Glutamatergic neuron (in vitro differentiated cells): Measurements from ENCODE around the gene ECE1. TPM values are rescaled to one million over a fixed set of nuclear protein-coding genes. Genes with fewer than 3 reads are reported as not detected.

Experiments used
- DNase-seq: peaks from one replicate; pipeline ENCODE4 v3.0.0; 2022
- H3K27ac Mint-ChIP-seq: one replicate; pipeline ENCODE4 v1.8.0; 2020; ENCODE audit warnings: mild to moderate bottlenecking, mixed read lengths, inconsistent platforms; ENCODE audit not compliant: unreplicated experiment
- H3K27me3 Mint-ChIP-seq: one replicate; pipeline ENCODE4 v1.8.0; 2020; ENCODE audit warnings: mild to moderate bottlenecking, moderate library complexity, mixed read lengths, inconsistent platforms; ENCODE audit not compliant: unreplicated experiment
- H3K36me3 Mint-ChIP-seq: one replicate; pipeline ENCODE4 v1.8.0; 2020; ENCODE audit warnings: mild to moderate bottlenecking, mixed read lengths, inconsistent platforms; ENCODE audit not compliant: unreplicated experiment
- H3K4me1 Mint-ChIP-seq: one replicate; pipeline ENCODE4 v1.8.0; 2020; ENCODE audit warnings: mild to moderate bottlenecking, low read depth, mixed read lengths, inconsistent platforms; ENCODE audit not compliant: unreplicated experiment
- H3K4me3 Mint-ChIP-seq: one replicate; pipeline ENCODE4 v1.8.0; 2020; ENCODE audit warnings: mild to moderate bottlenecking, mixed read lengths, inconsistent platforms; ENCODE audit not compliant: unreplicated experiment
- H3K9me3 Mint-ChIP-seq: one replicate; pipeline ENCODE4 v1.8.0; 2020; ENCODE audit warnings: mild to moderate bottlenecking, moderate library complexity, mixed read lengths, inconsistent platforms; ENCODE audit not compliant: unreplicated experiment
- long read RNA-seq: library from polyadenylated mRNA; unstranded; transcript quantifications from one replicate; pipeline ENCODE4 v2.0.0, GENCODE V29; 2020; ENCODE audit not compliant: unreplicated experiment
- total RNA-seq: library from RNA; stranded (reverse); fragmentation: NEBNext Ultra II Directional; extraction: Animal tissue kit (Norgen Biotek cat#: 25700); gene quantifications from one replicate; pipeline ENCODE4 v1.2.1, GENCODE V29; 2021; ENCODE audit not compliant: unreplicated experiment
- TF ChIP-seq, protein P1 (sequence below): fragments of 200-600 bp; sonication (generic); IDR thresholded peaks from one replicate; pipeline ENCODE4 v1.5.0; 2021; ENCODE audit not compliant: partially characterized antibody, unreplicated experiment

ECE1 gene
- total RNA-seq: 36.1 TPM
- long read RNA-seq, full-length matches to known transcripts: 4 of 8 reads
- long read RNA-seq, partial matches to known transcripts: 0 of 8 reads
- long read RNA-seq, other reads (novel, unspliced or antisense): 4 of 8 reads

DNA sequence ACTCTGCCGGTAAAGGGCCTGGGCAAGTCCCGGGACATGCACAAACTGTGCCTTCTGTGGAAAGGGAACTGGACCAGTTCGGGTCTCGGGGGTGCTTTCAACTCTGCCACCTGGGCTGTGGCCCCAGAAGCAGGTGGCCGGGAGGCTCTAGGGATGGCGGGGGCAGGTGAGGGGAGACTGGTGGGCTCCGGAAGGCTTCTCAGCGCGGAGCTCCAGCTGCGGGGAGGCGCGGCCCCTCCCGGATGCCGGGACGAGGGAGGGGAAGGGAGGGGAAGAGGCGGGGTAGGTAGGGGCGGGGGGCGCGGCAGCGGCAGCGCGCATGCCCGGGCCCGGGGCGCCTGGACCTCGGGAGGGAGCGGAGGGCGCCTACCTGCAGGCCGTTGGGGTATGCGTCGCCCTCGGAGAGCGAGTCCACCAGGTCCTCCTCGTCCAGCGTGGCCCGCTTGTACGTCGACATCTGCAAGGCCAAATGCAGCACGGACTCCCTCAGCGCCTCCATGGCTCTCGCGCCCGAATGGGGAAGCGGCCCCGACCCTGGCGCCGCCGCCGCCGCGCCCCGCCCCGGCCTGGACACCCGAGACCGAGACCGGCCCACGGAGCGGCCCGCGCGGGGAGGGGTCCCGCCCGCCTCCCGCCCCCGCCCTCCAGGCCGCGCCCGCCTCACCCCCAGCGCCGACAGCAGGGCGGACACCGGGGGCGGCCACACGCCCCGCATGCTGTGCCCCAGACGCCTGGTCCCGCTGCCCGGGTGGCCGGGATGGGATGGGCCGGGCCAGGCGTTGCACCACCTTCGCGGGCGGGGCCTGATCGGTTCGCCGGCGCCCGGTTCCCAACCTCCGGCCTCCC lies at the start of gene ECE1:
Gene ECE1 (minus strand): TSS at position 764 of the 846 bp plus-strand sequence. CDS start 49 bp downstream, at position 715.
- Mint-ChIP-seq H3K4me1 (peaks cover 20% of the 10 kb centered on the region), H3K36me3 (no peaks in the 10 kb centered on the region), H3K9me3 (peaks cover 4% of the 10 kb centered on the region), H3K27ac (peak within 1 kb of the TSS; percentile 75), H3K27me3 (peaks cover 4% of the 10 kb centered on the region), H3K4me3 (peak within 1 kb of the TSS; percentile 84)
- DNase-seq: peak; percentile 60
- TF ChIP-seq, protein P1, sequence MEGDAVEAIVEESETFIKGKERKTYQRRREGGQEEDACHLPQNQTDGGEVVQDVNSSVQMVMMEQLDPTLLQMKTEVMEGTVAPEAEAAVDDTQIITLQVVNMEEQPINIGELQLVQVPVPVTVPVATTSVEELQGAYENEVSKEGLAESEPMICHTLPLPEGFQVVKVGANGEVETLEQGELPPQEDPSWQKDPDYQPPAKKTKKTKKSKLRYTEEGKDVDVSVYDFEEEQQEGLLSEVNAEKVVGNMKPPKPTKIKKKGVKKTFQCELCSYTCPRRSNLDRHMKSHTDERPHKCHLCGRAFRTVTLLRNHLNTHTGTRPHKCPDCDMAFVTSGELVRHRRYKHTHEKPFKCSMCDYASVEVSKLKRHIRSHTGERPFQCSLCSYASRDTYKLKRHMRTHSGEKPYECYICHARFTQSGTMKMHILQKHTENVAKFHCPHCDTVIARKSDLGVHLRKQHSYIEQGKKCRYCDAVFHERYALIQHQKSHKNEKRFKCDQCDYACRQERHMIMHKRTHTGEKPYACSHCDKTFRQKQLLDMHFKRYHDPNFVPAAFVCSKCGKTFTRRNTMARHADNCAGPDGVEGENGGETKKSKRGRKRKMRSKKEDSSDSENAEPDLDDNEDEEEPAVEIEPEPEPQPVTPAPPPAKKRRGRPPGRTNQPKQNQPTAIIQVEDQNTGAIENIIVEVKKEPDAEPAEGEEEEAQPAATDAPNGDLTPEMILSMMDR: no peak

DNA sequence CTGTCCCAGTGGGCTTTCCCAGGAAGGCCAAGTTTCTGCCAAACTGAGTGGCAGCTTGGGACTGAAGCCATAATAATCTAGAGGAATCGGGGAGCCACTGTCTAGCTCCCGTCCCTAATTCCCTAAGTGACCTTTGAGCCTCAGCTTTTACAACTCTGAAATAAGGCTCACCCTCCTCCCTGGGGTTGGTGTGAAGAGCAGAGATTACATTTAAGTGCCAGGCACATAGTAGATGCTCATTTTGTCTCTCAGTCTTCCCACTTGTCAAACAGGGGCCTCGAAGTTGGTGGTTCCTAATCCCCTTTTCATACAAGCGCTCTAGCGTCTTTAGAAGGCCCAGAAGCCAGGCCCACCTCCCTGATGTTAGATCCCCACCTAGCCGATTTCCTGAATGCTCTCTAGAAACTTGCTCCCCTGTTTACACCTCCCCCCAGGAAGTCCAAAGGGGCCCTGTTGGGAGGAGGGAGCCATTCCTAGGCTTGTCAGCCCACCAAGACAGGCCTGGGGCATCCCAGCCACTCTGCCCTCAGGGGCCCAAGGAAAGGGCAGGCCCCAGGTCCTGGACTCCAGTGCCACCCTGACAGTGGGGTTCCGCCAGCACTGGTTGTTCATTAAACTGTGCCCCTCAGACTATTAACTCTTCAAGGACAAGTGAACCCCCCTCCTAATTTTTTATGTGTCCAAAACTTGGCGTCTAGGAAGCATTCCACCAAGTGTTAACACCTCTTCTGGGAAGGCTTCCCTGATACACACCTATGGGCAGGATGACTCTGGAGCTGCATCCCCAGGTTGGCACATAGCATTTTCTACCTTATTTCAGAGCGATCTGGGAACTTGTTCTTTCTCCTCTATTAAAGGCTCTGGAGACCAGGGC lies 49.3 kb upstream of the ECE1 start:
- Mint-ChIP-seq H3K4me3 (no peak overlapping the region), H3K36me3 (no peaks in the 10 kb centered on the region), H3K4me1 (peaks cover 27% of the 10 kb centered on the region), H3K9me3 (peaks cover 2% of the 10 kb centered on the region), H3K27me3 (no peaks in the 10 kb centered on the region), H3K27ac (no peak overlapping the region)
- TF ChIP-seq, protein P1: no peak
- no peak for DNase-seq

DNA sequence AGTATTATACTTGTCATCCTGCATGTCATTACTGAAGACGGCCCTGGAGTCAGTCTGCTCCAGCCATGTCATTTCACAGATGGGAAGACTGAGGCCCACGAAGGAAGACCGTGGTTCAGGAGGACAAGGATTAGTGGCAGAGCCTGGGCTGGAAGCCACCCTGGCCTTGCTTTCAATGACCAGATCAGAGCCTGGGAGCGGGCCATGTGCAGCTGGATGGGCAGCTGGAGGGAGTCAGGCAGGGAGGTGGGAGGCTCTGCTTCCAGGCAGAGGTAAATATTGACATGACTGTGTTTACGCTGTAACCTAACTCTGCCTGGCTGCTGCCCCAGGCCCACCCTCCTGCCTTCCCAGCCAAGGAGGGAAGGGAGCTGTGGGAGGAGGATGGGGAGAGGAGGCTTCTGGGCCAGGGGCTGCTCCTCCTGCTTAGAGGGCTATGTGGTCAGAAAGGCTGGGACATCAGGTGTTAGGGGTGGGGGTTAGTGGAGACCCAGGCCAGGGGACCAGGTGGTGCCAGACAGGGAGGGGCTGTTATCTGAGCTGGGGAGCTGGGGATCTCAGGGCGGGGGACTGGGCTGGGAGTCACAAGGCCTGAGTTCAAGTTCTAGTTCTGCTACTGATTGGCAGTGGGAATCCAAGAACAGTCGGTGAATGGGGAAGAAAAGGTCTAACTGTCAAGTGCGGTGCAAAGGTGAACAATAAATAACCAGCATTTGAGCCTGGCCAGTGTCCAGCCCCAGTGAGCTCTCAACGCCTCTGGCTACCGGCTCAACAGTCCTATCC lies 48.5 kb upstream of the ECE1 start:
- Mint-ChIP-seq H3K36me3 (no peaks in the 10 kb centered on the region), H3K27me3 (no peaks in the 10 kb centered on the region), H3K9me3 (peaks cover 2% of the 10 kb centered on the region), H3K4me1 (peaks cover 27% of the 10 kb centered on the region), H3K4me3 (no peak overlapping the region), H3K27ac (no peak overlapping the region)
- no peak for DNase-seq
- TF ChIP-seq, protein P1: no peak

DNA sequence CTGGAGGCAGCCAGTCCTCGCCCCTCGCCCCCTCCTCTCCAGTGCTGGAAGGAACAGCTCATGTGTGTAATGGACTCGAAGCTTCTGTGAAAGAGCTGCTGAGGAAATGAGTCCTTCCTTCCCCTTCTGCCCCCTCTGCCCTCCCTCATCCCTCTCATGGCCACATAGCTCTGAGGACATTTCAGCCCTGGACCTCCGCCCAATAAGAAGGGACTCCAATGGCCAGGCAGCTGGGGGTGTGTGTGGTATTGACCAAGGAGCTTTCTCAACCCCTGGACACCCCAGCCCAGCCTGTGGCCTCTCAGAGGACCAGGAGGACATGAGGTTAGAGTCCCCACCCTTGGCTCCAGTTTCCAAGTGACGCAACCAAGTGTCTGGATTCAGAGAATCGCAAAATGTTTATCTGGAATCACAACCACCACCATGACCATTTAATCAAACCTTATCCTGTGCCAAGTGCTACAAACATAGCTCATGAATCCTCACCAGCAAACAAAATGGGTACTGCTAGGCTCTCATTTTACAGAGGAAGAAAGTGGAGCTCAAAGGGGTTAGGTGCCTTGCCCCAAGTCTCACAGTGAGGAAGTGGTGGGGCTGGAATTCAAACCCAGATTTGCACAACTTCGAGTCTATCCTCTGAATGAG lies 47.8 kb upstream of the ECE1 start:
- Mint-ChIP-seq H3K4me1 (peaks cover 21% of the 10 kb centered on the region), H3K36me3 (no peaks in the 10 kb centered on the region), H3K9me3 (no peaks in the 10 kb centered on the region), H3K27me3 (no peaks in the 10 kb centered on the region), H3K27ac (no peak overlapping the region), H3K4me3 (no peak overlapping the region)
- TF ChIP-seq, protein P1: no peak
- no peak for DNase-seq
